Uterus (tissue), 4 donors: ENCODE data around the gene PIEZO2. TPM values are rescaled to one million over a fixed set of nuclear protein-coding genes. Genes with fewer than 3 reads are reported as not detected.
A peak's percentile ranks its signal among the peaks of the same experiment; 100 is the strongest.

ENCODE experiments used
- DNase-seq, 2 donors: peaks; one replicate each; pipeline ENCODE4 v3.0.0-alpha.2; 2019 to 2020
- H3K27ac ChIP-seq, 2 donors: fragments of 200-600 bp; sonication (generic); 1 replicate in 1 of 2; 2 replicates in 1 of 2; pipeline ENCODE4 v1.5.1; 2016 to 2018
- H3K27me3 ChIP-seq, 2 donors: fragments of 200-600 bp; sonication (generic); one replicate each; pipeline ENCODE4 v1.5.1; 2018 to 2019; ENCODE audit warnings: control low read depth in 1 of 2
- H3K36me3 ChIP-seq, 2 donors: fragments of 200-600 bp; sonication (generic); one replicate each; pipeline ENCODE4 v1.5.1; 2019; ENCODE audit warnings: control low read depth in 1 of 2
- H3K4me1 ChIP-seq, 2 donors: fragments of 200-600 bp; sonication (generic); one replicate each; pipeline ENCODE4 v1.5.1; 2018 to 2019; ENCODE audit warnings: control low read depth in 1 of 2
- H3K4me3 ChIP-seq, 2 donors: fragments of 200-600 bp; sonication (generic); 1 replicate in 1 of 2; 2 replicates in 1 of 2; pipeline ENCODE4 v1.5.1; 2018 to 2019; ENCODE audit warnings: mild to moderate bottlenecking in 1 of 2
- H3K9me3 ChIP-seq, 2 donors: fragments of 200-600 bp; sonication (generic); one replicate each; pipeline ENCODE4 v1.5.1; 2019; ENCODE audit warnings: control low read depth in 1 of 2
- CTCF ChIP-seq, 4 experiments: fragments of 200-600 bp in 2 of 4; fragments of 450-650 bp in 2 of 4; sonication (generic) in 2 of 4; IDR thresholded peaks; one replicate each; pipeline ENCODE4 v1.5.1; 2016 to 2019; ENCODE audit warnings: antibody characterized with exemption in 4 of 4, mild to moderate bottlenecking in 2 of 4, moderate library complexity in 1 of 4
- POLR2A ChIP-seq, 2 donors: fragments of 450-650 bp; IDR thresholded peaks; one replicate each; pipeline ENCODE4 v1.6.1; 2016; ENCODE audit warnings: antibody characterized with exemption in 2 of 2, mild to moderate bottlenecking in 1 of 2, moderate library complexity in 1 of 2
- intact Hi-C: fragments of 100-400 bp; cut with DNase I; formaldehyde crosslinking; loops from one replicate; pipeline ENCODE4 v1.15.1; 2023; ENCODE audit warnings: low total_unique reads
- total RNA-seq, 4 donors: library from RNA; depleted of rRNA in 3 of 4; stranded (reverse); fragments of >200 nt in 3 of 4; gene quantifications; one replicate each; pipeline versions ENCODE4 v1.1.0 to v1.2.4, GENCODE V29; 2014 to 2023
- donor health status: DM: yes; HTN: yes; CAD: no.

The PIEZO2 gene
- total RNA-seq, 4 donors from 2014 or later = 1.8 to 42.8 (median 5.6) TPM

GRCh38 chr18:11106894-11107293 is 42.5 kb downstream of the PIEZO2 start:
- no peak for TF ChIP-seq CTCF (IDR thresholded peaks at IDR 0.05)
- TF ChIP-seq POLR2A (IDR thresholded peaks at IDR 0.05) = no peak
- no peak overlapping the region for H3K4me3 ChIP-seq
- no peak overlapping the region for H3K27ac ChIP-seq
- H3K36me3 ChIP-seq = no peaks in the 10 kb centered on the region
- intact Hi-C loops = no loop called here
- DNase-seq = no peak
- no peaks in the 10 kb centered on the region for H3K27me3 ChIP-seq
- no peaks in the 10 kb centered on the region for H3K4me1 ChIP-seq
- H3K9me3 ChIP-seq = no peaks in the 10 kb centered on the region

DNA sequence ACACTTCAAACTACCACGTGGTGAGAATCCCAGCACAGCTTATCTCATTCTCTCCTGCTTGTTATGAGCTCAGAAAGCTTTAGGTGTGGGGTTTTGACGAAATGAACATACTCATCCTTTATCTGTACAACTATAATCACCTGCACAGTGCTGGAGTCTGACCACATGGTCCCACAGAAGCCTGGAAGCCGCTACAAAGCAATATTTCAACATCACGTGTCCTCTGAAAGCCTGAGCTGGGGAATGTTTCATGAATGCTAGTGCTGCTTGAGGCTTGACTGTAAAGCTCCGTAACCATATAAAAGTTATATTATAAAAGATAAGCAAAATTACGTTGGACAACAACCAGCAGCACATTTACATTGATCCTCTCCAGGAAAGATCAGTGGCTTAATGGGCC is 43.9 kb downstream of the PIEZO2 start:
- no peaks in the 10 kb centered on the region for H3K36me3 ChIP-seq
- H3K9me3 ChIP-seq = no peaks in the 10 kb centered on the region
- no peak for DNase-seq
- no peaks in the 10 kb centered on the region for H3K27me3 ChIP-seq
- TF ChIP-seq POLR2A (IDR thresholded peaks at IDR 0.05) (no peak), CTCF (IDR thresholded peaks at IDR 0.05) (no peak)
- no peak overlapping the region for H3K27ac ChIP-seq
- intact Hi-C loops = no loop called here
- no peaks in the 10 kb centered on the region for H3K4me1 ChIP-seq
- H3K4me3 ChIP-seq = no peak overlapping the region

GRCh38 chr18:11104307-11104706 is 45.1 kb downstream of the PIEZO2 start:
- no peak for TF ChIP-seq POLR2A (IDR thresholded peaks at IDR 0.05)
- TF ChIP-seq CTCF (IDR thresholded peaks at IDR 0.05) = no peak
- H3K36me3 ChIP-seq = no peaks in the 10 kb centered on the region
- H3K27ac ChIP-seq = no peak overlapping the region
- H3K27me3 ChIP-seq = no peaks in the 10 kb centered on the region
- intact Hi-C loops = no loop called here
- no peak for DNase-seq
- no peaks in the 10 kb centered on the region for H3K9me3 ChIP-seq
- H3K4me3 ChIP-seq = no peak overlapping the region
- no peaks in the 10 kb centered on the region for H3K4me1 ChIP-seq

- Histone ChIP-seq H3K4me3 (no peak overlapping the region), H3K4me1 (peaks cover 0 to 5% of the 10 kb centered on the region in 2 donors), H3K27ac (peak overlapping the region in 1 of 2 donors; percentile 15), H3K27me3 (no peaks in the 10 kb centered on the region), H3K36me3 (no peaks in the 10 kb centered on the region), H3K9me3 (no peaks in the 10 kb centered on the region)
- no peak for DNase-seq
- intact Hi-C loops = no loop called here
- TF ChIP-seq POLR2A (IDR thresholded peaks at IDR 0.05) = no peak
- TF ChIP-seq CTCF (IDR thresholded peaks at IDR 0.05) = no peak
These were observed 52.3 kb downstream of the PIEZO2 start for GRCh38 chr18:11096839-11097750.

DNA sequence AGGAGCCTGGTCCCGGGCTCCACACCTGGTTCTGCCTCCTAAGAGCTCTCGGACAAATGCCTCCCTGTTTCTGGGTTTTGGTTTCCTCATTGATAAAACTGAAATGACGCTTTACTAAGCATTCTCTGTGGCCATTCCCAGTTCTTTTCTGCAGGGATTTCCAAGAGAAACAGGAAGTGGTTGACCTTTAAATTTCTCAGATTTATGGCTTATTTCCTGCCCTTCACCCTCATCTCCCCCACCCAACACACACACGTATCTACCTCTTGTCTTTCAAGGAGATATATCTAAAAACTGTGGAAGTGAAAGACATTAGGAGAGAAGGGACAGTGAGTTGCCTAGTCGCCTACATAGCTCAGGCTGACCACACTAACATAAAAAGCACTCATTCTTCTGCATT is 53.0 kb downstream of the PIEZO2 start:
- intact Hi-C loops = no loop called here
- Histone ChIP-seq H3K36me3 (no peaks in the 10 kb centered on the region), H3K27me3 (no peaks in the 10 kb centered on the region), H3K4me3 (no peak overlapping the region), H3K27ac (peak overlapping the region in 1 of 2 donors; percentile 15), H3K4me1 (peaks cover 0 to 5% of the 10 kb centered on the region in 2 donors), H3K9me3 (no peaks in the 10 kb centered on the region)
- TF ChIP-seq CTCF (IDR thresholded peaks at IDR 0.05) = no peak
- no peak for TF ChIP-seq POLR2A (IDR thresholded peaks at IDR 0.05)
- DNase-seq = no peak
